ENCODE data around the gene RASSF8. TPM values are rescaled to one million over a fixed set of nuclear protein-coding genes. Genes with fewer than 3 reads are reported as not detected.

RASSF8 gene
- total and polyA plus RNA-seq, 2 donors (not counting 3 experiments of a cell fraction or from before 2014, with no cell fraction given), result 11.1 to 59.3 TPM

DNA sequence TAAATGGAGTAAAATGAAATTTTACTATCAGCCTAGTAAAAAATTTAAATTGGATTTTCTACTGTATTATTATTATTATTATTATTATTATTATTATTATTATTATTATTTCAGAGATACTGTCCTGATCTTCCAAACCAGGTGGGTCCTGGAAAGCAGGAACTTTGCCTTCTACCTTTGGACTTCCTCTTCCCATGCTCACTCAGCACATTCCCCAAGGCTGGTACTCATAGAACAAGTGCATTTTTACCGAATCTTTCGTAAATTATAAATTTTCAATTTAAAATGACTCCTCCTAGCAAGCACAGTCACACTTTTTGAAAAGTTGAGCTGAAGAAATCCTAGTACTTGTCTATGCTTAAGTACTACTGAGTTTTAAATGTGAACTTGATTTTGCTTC lies 136.7 kb downstream of the RASSF8 start:
- H4K20me1 ChIP-seq (replicated peaks; ENCODE audit: control insufficient read depth, extremely low read depth, insufficient read depth, low read length), result no peaks in the 10 kb centered on the region
- H3K4me2 ChIP-seq (ENCODE audit: insufficient read depth, low read length), result no peak overlapping the region
- no peak overlapping the region for H2AFZ ChIP-seq (ENCODE audit: low read depth, low read length)
- H3K36me3 ChIP-seq (ENCODE audit: control insufficient read depth in 2 of 2, extremely low read depth in 1 of 2, insufficient read depth in 2 of 2, low read length in 2 of 2), result no peaks in the 10 kb centered on the region
- BruUV-seq (replicated peaks), result no TSS peak
- dilution Hi-C loops (cut with MboI; ENCODE audit: extremely low pct_ligation_motif_present, low sequenced_read_pairs), result no loop called here
- no peaks in the 10 kb centered on the region for H3K27me3 ChIP-seq (ENCODE audit: control insufficient read depth in 2 of 2, insufficient read depth in 2 of 2, low read length in 2 of 2)
- H3K79me2 ChIP-seq (ENCODE audit: control insufficient read depth, insufficient read depth, low read length), result no peaks in the 10 kb centered on the region
- TF ChIP-seq POLR2A (IDR thresholded peaks at IDR 0.05; ENCODE audit: low read depth, low read length) (no peak), POLR2AphosphoS5 (IDR thresholded peaks at IDR 0.05; ENCODE audit: insufficient read depth, low read depth, low read length) (no peak), MAX (IDR thresholded peaks at IDR 0.05; ENCODE audit: insufficient read depth, insufficient read length) (no peak), FOS (IDR thresholded peaks at IDR 0.05; ENCODE audit: borderline replicate concordance, insufficient read depth, low read length) (no peak), JUN (IDR thresholded peaks at IDR 0.05; ENCODE audit: borderline replicate concordance, insufficient read depth, insufficient read length, low read depth) (no peak), MYC (IDR thresholded peaks at IDR 0.05; ENCODE audit: low read depth, low read length) (no peak), GATA2 (IDR thresholded peaks at IDR 0.05; ENCODE audit: insufficient read depth, insufficient read length, low read depth, low read length) (no peak), EZH2 (IDR thresholded peaks at IDR 0.05; ENCODE audit: borderline replicate concordance, low read depth, low read length, severe bottlenecking) (no peak)
- TF ChIP-seq, protein P1, sequence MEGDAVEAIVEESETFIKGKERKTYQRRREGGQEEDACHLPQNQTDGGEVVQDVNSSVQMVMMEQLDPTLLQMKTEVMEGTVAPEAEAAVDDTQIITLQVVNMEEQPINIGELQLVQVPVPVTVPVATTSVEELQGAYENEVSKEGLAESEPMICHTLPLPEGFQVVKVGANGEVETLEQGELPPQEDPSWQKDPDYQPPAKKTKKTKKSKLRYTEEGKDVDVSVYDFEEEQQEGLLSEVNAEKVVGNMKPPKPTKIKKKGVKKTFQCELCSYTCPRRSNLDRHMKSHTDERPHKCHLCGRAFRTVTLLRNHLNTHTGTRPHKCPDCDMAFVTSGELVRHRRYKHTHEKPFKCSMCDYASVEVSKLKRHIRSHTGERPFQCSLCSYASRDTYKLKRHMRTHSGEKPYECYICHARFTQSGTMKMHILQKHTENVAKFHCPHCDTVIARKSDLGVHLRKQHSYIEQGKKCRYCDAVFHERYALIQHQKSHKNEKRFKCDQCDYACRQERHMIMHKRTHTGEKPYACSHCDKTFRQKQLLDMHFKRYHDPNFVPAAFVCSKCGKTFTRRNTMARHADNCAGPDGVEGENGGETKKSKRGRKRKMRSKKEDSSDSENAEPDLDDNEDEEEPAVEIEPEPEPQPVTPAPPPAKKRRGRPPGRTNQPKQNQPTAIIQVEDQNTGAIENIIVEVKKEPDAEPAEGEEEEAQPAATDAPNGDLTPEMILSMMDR (IDR thresholded peaks at IDR 0.05; ENCODE audit: extremely low read depth in 1 of 2, insufficient read depth in 1 of 2, low read depth in 1 of 2, low read length in 2 of 2), result no peak
- no peak overlapping the region for H3K9ac ChIP-seq (replicated peaks; ENCODE audit: extremely low read depth, insufficient read depth, low read length)
- ChIA-PET CTCF (interaction anchor here (1.2 kb wide), 1 partner anchor 498 kb away, joined by 3 read pairs; no protein-coding TSS in a partner anchor), POLR2A (no interaction called here)
- no peaks in the 10 kb centered on the region for H3K9me3 ChIP-seq (replicated peaks; ENCODE audit: control insufficient read depth, insufficient read depth, low read length)
- no peaks in the 10 kb centered on the region for H3K4me1 ChIP-seq (ENCODE audit: control insufficient read depth, extremely low read depth, insufficient read depth, low read length)
- H3K27ac ChIP-seq (ENCODE audit: insufficient read depth, low read depth, low read length), result no peak overlapping the region
- intact Hi-C loops (cut with micrococcal nuclease), result no loop called here
- H3K4me3 ChIP-seq (replicated peaks in 1 of 3; ENCODE audit: insufficient read depth in 1 of 3, low read depth in 1 of 3, low read length in 3 of 3), result no peak overlapping the region
- H3K9me1 ChIP-seq (replicated peaks; ENCODE audit: control insufficient read depth, extremely low read depth, insufficient read depth, low read length), result no peaks in the 10 kb centered on the region
- FAIRE-seq (no peak), DNase-seq (ENCODE audit: low read depth, low spot score) (no peak)

All from endothelial cell of umbilical vein (primary cell).